Measurements from ENCODE around the gene C4BPA.

The C4BPA gene

DNA sequence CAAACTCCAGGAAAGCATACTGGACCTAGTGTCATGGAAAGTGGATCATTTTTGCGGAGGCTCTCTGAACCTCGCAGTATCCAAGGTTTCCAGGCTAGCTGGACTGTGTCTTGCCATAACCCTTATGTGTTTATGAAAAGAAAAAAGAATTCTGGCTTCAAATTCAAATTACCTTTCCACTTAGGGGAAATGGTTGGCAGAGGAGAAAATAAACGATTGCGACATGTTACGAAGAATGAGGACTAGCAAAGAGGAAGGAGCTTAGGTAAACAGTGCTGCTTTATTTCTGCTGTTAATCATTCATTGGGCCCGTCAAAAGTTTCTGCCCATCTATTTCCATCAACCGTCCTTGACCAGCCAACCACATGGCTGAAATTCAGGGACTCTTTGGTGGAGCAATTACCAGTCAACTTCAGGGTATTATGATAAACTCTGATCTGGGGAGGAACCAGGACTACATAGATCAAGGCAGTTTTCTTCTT, at the start of gene C4BPA:
Gene C4BPA, plus strand, starts transcription at position 342 of the 482 bp plus-strand sequence. CDS start 8,793 bp downstream, outside the sequence.
- no peak for DNase-seq (ENCODE audit: low read depth in 3 of 3)

DNA sequence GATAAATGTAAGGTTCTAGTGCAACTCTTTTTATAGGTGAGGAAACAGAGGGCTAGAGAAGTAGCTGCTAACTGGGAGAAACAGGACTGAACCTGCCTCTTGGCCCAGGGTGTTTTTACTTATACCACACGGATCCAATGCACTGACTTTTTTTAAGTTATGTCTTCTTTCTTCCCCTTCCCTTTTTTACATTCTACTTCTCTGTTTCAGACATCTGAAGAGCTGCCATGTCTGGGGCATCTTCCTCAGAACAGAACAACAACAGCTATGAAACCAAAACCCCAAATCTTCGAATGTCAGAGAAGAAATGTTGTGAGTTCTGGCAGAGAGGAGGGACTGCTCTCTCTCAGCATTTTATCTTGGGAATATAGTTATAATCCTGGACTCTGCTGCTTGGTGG, 49.5 kb upstream of the C4BPA start:
- no peak for DNase-seq (ENCODE audit: low read depth in 3 of 3)

DNA sequence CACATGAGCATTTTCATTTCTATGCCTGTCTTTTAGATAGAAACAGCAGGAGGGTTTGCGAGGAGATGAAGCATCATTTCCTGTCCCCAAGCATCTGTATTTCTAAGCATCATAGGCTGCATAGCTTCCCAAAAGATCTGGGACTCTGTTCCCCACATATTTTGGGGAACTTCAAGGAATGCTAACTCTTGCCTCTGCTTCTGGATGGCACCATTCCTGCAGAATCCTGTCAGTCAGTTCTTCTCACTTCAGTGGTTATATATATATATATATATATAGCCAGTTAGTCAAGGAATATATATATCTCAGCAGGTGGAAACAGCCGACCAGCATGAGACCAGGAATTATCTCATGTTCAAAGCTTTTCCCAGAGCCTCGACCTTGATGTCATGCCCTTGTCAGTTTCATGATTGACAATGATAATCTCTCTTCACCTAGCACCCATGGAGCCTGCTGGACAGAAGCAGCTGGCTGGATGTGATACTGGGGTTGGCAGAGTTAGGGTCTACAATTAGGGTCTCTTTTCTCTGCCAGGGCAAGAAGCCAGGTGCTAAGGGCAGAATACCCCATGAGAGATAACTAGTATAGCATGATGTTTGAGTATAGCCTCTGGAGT, 48.5 kb upstream of the C4BPA start:
- DNase-seq (ENCODE audit: low read depth in 3 of 3): no peak

DNA sequence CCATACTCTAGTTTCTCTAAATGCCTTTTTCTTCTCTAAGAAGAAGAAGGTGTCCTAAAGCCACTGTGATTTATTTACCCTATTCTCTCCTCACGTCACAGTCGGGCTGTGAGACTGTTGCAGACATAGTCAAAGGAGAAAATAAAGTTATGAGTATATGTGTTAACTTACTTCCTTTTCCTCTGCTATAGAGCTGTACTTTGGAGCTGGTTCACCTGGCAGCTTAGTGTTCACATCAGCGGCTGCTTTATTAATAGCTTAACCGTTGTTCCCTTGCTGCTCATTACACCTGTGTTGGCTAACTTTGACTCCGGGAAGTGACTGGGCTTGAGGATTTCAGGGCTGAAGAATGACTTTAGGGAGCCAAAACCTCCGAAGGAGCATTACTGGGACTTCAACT, 47.4 kb upstream of the C4BPA start:
- DNase-seq (ENCODE audit: low read depth in 3 of 3): no peak

DNA sequence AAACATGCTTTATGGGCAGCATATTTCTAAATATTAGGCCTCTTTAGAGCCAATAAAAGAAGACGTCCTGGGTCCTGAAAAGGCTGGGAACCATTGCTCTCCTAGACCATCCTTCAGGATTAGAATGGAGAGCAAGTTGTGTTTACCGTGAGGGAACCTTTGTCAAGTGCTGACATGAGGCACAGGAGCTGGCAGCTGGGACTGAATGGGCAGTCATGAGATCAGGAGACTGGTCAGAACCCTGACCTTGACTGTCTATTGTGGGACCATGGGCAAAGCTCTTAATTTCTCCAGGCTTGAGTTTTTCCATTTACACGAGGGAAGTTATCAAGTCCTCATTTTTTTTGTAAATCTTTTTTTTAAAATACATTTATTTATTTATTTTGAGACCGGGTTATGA, 45.8 kb upstream of the C4BPA start:
- DNase-seq (ENCODE audit: low read depth in 3 of 3): no peak

DNA sequence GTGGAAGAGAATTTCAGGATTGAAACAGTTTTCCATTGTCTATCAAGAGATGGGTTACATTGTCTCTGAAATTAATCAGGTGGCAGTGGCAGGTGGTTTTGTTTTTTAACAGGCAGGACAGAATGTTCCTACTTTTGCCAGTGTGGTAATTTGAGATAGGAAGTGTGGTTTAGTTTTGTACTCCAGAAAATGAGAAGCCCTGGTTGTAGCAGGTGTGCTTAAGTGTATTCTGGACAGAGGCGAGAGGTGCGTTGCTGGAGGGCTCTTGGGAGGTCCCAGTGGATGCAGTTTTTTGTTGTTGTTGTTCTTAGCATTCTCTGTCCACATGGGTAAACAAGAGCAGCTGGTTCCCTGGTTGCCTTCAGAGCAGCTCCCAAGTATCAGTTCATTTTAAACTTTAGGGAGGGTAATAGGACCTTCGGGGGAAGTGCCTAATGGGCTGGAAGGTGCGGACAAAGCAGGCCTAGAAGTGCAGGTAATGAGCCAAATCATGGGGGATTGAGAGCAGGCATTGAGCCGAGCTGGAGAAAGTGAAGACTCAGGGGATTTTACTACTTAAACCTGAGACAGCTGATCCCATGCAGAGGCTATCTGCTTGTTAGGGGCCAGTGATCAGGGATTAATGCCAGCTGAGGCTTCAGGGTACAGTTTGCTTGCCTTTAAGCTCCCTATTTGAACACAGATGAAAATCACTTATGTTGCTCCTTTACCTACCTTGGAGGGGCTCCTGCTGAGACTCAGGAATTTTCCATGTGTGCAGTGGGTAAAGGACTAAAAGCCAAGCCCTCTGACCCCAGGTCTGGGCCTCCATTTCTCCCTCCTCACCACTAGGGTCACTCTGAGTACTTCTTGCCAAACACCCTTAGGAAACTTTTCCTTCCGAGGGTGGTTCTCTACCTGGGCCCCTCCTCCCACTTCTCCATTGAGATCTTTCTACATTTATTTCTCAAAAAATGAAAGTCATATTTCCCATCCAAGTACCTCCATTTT, 44.9 kb upstream of the C4BPA start:
- DNase-seq (ENCODE audit: low read depth in 3 of 3): no peak

DNA sequence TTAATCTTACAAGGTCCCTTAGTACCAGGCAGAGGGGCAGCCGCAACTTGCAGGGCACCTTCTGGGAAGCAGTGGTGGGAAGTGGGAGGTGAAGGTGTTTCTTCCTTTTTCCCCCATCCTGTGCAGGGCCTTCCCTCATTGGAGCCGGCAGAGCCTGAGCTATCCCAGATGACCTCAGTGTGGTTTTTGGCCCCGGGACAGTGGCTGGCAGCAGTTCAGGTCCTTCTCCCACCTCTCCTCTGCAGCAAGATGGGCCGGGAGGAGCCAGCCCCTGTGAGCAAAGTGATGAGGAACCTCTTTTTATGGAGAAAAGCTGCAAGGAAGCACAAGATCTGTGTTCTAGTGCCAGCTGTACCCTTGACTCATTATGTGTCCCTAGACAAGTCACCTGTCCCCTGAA, 44.2 kb upstream of the C4BPA start:
- no peak for DNase-seq (ENCODE audit: low read depth in 3 of 3)

DNA sequence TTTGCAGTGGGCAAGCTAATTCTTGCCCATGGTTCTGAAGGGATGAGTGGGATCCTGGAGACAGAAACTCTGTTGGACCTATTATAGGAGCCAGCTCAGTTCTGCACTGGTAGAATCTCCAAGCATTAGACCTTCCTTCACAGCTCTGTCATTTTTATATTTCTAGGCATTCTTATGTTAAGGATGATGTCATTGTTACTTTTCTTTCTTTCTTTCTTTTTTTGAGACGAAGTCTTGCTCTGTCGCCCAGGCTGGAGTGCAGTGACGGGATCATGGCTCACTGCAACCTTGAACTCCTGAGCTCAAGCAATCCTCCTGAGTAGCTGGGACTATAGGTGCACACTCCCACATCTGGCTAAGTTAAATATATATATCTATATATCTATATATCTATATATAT, 43.4 kb upstream of the C4BPA start:
- DNase-seq (ENCODE audit: low read depth in 3 of 3): no peak

DNA sequence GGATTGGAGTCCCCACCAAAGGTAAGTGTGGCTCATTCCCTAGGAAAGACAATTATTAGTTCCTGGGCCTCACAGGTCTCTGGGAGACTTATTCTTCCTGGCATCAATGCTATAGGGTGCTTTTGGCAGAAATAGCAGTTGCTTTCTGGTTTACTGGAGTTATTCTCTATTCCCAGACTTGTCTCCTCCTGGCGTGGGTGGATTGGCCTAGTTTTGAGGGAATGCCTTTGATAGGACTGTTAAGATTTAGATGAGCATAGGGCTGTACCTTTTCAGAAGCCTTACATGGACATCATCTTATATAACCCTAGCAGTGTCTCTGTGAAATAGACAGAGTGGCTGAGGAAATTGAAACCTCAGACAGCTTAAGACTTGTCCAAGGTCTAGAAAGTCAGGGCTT, 42.0 kb upstream of the C4BPA start:
- no peak for DNase-seq (ENCODE audit: low read depth in 3 of 3)

DNA sequence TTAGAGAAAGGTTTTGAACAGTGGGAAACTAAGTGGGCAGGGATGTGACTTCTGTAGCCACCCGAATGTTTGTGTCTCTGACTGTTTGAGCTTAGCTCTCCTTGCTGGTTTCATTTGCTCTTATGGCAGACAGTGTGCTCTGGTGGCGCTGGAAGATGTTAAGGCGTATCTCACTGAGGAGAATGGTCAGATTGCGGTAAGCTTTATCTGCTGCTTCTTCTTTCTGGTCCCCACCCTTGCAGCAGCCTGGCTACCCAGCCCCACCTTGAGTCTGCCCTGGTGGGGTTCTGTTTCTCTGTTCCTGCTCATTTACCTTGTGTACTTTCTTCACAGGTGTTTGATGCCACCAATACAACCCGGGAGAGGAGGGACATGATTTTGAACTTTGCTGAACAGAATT, 41.0 kb upstream of the C4BPA start:
- no peak for DNase-seq (ENCODE audit: low read depth in 3 of 3)

DNA sequence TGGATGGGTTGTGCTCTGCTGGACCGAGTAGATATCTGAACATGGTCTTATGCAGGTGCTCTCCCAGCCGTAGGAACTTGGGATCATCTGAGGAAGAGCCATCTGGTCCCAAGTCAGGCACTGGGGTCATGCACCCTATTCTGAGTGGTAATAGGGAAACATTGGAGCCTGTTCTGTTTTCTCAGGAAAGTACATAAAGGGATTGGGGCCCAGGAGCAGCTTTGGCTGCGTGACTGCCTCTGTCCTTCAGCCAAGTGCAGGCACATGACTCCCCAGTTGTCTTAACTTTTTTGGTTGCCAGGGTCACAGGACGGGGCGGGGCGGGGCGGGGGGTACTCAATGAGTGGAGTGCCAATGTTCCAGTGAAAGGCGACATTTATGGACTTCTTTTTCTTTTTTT, 39.5 kb upstream of the C4BPA start:
- DNase-seq (ENCODE audit: low read depth in 3 of 3): no peak

DNA sequence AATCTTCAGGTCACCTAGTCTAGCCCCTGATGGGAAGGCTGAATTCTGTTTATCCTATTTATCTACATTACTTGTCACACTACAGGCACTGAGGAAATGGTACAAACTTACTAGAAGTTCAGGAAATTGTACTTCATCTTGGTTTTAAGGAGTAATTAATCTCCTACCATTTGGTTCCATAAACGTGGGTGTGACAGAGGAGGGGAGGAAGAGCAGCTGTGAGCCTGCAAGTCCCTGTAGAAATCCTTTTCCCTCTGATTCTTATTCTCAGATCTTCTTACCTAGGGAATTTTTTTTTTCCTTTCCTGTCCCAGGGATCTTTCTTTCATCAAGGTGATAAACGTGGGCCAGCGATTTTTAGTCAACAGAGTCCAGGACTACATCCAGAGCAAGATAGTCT, 36.8 kb upstream of the C4BPA start:
- no peak for DNase-seq (ENCODE audit: low read depth in 3 of 3)

DNA sequence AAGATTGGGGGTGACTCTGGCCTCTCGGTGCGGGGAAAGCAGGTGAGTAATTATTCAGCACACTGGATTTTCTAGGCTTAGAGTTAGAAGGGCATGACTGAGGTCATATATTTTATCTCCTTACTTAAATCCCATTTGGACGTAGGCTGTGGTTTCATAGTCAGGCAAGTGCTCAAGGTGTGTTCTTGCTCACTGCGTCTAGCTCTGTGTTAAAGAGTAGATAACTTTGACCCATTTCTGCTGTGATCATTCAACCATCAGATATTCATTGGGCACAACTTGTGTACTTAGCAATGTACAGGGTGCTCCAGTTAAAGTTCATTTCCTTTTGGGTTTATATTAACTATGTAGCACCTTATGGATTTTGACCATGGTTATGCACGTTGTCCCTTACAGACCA, 36.4 kb upstream of the C4BPA start:
- no peak for DNase-seq (ENCODE audit: low read depth in 3 of 3)

DNA sequence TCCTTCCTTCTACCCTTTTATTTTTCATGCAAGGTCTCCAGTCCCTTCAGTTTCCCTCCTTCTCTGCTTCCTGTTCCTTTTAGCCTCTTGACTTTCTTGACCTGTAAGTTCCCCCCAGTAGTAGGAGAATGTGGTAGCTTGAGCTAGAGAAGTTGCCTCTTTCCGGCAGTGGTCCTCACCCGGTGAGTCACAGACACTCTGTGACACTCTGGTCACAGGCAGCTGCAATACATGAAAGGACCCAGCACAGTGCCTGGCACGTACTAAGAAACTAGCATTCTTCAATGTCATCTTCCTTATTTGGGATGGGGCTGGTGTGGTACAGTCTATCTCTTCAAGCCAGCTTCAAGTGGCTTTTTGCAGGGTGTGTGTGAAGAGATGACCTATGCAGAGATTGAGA, 35.0 kb upstream of the C4BPA start:
- no peak for DNase-seq (ENCODE audit: low read depth in 3 of 3)

DNA sequence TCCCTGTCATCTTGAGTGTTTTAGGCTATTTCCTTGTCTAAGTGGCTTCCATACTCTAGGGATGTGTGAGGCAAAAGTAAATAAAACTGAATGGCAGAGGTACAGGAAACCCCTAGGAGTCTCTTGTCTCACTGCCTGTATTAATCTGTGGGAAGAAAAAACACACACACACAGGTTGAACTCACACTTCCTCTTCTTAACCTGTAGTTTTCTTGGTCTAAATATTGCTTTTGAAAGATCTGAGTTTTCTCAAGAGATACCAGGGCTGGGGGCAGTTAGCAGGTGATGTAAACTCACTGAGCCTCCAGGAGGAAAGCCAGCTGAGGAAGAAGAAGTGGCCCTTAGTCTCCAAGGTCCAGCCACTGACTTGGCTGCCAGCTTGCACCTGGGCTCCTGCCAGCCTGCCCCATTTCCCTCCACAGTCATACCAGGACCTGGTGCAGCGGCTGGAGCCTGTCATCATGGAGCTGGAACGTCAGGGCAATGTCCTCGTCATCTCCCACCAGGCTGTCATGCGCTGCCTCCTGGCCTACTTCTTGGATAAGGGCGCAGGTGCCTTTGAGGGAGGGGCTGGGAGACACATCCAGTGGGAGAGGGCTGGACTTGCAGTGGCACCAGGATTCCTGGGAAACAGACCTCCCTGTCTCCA, 34.1 kb upstream of the C4BPA start:
- no peak for DNase-seq (ENCODE audit: low read depth in 3 of 3)

DNA sequence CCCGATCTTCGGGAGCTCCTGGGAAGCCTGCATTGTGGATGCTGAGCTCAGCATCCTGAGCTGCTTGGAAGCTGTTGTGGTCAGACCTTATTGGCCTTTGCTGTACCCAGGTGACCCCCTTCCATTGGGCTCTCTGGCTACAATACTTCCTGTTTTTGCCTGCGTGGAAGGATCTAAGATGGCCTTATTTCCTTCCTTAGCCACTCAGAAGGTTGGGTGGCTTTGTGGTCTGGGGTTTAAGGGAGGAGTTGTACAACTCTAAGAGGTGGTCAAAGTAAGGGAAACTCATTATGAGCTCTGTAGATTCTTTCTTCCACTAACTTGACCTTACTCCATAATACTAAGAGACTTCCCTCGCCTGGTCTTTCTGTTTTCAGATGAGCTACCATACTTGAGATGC, 33.2 kb upstream of the C4BPA start:
- DNase-seq (ENCODE audit: low read depth in 3 of 3): no peak

DNA sequence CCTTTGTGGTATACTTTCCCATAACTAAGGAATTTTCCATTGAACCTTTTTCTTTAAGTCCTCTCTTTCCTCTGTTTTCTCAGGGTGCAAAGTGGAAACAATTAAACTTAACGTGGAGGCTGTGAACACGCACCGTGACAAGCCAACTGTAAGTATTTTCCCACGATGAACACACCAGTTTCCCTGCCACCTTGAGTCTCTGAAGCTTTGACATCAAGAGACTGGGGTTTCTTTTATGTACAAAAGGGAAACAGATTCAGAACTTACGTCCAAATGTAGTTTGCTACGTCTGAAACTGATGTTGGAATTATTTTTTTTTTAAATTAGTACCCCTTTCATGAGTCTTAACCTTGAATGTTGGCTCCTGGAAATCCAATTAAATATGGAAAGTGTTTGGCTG, 32.6 kb upstream of the C4BPA start:
- no peak for DNase-seq (ENCODE audit: low read depth in 3 of 3)

DNA sequence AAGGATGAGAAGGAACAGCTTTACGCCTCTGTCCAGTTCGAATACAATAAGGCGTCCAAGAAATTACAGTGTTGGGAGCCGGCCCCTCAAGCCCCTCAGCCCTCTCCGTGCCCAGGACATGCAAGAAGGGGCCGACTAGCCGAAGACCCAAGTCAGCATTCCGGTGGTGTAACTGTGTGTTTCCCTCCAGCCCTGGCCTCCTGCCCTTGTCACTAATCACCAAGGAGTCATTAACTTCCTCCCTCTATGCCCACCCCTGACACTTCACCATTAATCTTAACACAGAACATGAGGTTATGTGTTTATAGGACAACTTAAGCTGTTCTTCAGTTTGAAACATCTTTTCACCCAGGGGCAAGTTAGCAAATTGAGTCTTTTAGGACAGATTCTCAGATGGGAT, 31.8 kb upstream of the C4BPA start:
- no peak for DNase-seq (ENCODE audit: low read depth in 3 of 3)

DNA sequence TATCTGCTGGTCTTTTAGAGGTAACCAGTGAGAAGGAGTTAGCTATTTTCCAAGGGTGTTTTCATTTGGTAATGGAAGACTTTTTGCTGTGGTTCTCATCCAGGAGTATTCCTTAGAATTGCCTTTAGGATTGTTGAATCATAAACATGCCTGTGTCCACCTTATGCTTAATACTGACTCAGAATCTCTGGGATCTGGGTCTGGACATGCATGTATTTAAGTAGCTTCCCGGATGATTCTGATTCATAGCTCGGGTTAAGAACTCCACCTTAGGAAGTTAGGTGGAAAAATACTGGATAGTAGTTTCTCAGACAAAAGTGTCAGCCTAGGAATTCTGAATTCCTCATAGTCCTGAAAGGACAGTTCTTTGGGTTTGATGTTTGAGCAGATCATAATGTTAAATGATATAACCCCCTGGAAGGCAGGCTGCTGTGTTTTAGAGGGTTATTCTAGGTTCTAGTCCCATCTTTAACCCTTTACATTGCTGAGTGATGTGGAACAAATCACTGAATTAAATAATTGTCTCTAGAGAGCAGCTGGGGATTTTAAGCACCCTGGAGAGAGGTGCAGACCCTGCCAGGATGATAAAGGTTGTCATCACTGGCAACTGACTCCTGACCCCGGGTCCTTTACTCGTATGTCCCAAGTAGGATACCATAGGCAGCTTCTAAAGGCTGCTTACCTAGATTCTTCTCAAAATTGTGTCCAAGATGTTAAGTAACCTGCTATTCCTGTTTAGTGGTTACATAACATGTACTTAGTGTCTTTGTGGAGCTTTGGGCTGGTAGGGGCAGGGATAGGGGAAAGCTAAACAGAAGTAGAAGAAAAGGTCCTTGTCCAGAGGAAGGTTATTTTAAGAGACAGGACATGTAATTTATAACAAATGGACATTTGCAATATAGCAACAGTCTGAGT, 29.9 kb upstream of the C4BPA start:
- DNase-seq (ENCODE audit: low read depth in 3 of 3): no peak

DNA sequence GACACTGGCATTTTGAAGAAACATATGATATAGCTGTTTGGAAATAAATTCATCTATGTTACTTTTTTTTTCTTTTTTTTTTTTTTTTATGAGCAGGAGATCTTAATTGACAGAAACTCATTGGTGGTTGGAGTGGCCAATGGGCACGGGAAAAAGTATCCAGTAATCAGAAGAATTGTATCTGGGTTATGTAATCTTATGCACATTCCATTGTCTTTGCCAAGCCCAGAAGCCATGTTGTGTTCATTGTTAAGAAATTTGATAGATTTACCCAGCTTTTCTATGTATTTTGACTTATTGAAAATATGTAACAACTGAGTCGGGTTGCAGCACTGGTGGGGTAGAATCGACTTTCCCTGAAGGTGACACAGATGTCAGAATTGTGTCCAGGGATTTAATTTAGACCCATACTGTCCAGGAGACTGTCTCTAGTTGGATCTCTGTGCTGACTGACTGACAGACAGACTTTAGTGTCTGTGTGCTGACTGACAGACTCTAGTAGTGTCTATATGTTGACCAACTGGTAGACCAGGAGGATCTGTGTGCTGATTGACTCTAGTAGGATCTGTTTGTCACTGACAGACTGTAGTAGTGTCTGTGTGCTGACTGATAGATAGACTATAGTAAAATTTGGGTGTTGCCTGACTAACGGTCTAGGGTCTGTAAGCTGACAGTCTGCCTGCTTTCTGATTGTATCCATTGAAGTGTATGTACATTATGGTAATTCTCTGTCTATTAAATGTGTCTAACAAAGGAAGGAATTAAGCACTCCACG, 27.7 kb upstream of the C4BPA start:
- no peak for DNase-seq (ENCODE audit: low read depth in 3 of 3)

DNA sequence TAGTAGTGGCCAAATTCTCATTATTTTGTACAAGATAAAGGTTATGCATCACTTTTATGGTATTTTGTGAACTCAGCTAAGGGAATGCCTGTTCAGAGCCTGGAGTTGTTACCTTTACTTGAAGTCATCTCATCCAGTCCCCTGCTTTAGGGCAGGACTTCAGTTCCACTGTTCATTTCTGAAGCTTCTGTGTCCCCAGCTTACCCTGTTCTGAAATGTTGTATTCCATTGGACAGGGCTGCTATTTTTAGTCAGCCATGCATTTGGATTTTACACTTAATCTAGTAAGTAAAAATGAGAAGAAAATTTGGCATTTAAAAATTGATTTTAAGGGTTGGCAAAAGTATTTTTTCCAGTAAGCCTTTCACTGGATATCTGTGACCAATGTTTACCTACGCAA, 27.0 kb upstream of the C4BPA start:
- DNase-seq (ENCODE audit: low read depth in 3 of 3): no peak
